ENCODE results near the gene IFT80.

- TF ChIP-seq CTCF (IDR thresholded peaks at IDR 0.05) (no peak), EP300 (IDR thresholded peaks at IDR 0.05) (no peak), POLR2A (IDR thresholded peaks at IDR 0.05) (no peak), POLR2AphosphoS5 (IDR thresholded peaks at IDR 0.05) (no peak)
These were observed 43.2 kb downstream of the IFT80 start for GRCh38 chr3:160355826-160356225.
